Hippocampal formation (tissue), 2 donors: ENCODE results near the gene ELF2.
"Not testable (repeated sequence)": the region's sequence is repeated elsewhere in the genome, so short reads cannot be mapped to it uniquely, and the experiment has no call there.

Experiments used
- DNase-seq, 2 donors: peaks; one replicate each; lab custom pipeline; 2025; lab: John Stamatoyannopoulos, UW

The ELF2 gene

DNA sequence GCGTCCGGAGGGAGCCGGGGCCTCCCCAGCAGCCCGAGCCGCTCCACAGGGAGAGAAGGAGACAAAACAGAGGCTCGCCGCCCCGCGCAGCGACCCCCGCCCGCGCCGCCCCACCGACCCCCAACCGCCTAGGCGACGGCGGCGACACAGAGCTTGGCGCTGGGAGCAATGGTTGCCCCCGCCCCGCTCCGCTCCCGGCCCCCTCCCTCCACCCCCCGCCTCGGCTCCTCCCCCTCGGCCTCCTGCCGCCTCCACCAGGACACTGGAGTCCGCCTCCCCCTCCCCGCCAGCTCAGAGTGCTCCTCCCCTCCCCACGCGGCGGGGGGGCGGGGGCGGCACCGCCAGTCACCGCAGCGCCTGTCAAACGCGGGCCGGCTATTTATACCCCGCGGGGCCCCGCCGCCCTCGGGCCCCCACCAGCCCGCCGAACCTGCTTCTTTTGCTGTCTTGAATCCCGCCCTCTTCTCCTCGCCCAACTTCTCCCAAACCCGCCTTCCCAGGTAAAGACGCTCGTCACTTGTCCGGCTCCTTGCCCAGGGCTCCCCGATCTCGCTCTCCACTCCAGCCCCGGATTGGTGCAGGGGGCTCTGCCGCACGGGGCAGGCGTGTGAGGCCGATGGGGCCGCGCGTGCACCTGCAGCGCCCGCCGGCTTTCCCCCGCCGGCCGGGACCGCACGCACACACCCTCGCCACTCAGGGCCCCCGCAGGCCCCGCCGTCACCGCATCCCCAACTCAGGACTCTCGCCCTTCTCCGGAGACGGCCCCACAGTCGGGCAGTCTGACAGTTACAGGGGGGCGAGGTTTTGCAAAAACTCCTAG is at the start of gene ELF2:
Gene ELF2, minus strand, starts transcription at position 170 of the 820 bp plus-strand sequence. CDS start 39,517 bp downstream, outside the sequence.
- DNase-seq, result peak; percentile 90 to 94

DNA sequence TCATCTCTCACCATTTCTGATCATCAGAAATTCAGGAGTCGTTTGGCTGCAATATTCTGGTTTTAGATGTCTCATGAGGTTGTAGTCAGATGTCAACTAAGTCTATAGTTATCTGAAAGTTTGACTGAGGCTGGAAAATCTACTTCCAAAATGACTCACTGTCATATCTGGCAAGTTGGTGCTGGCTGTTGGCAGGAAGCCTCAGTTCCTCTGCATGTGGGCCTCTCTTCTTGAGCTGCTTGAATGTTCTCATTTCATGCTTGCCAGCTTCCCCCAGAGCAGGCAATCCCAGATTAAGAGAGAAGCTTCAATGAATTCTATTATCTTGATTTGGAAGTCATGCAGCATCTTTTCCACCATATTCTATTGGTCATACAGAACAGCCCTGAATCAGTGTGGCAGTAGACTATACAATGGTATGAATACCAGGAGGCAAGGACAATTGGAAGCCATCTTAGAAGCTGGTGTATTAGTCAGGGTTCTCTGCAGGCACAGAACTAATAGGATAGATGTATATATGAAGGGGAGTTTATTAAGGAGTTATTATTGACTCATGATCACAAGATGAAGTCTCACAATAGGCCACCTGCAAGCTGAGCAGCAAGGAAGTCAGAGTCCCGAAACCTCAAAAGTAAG is 46.8 kb upstream of the ELF2 start:
- DNase-seq, result peak in 1 of 2 donors; percentile 29

GRCh38 chr4:139222215-139222614 is 45.2 kb upstream of the ELF2 start:
- no peak for DNase-seq

GRCh38 chr4:139221687-139222086 is 44.7 kb upstream of the ELF2 start:
- DNase-seq, result no peak

DNA sequence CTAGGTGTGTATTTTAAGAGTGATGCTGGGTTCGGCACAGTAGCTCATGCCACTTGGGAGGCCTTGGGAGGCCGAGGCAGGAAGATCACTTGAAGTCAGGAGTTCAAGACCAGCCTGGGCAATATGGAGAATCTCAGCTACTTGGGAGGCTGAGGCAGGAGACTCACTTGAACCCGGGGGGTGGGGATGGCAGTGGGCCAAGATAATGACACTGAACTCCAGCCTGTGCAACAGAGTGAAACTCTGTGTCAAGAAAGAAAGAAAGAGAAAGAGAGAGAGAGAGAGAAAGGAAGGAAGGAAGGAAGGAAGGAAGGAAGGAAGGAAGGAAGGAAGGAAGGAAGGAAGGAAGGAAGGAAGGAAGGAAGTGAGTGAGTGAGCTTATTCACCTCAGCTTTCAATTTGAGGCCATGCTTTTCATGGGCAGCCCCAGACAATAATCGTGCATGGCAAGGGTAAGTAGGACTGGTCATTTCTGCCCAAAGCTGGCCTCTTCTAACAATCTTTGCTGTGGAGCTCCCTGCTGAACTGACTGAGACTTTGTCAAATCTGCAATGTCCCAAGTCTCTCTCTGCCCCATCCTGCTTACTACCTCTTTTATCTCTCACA is 42.5 kb upstream of the ELF2 start:
- DNase-seq, result no peak

DNA sequence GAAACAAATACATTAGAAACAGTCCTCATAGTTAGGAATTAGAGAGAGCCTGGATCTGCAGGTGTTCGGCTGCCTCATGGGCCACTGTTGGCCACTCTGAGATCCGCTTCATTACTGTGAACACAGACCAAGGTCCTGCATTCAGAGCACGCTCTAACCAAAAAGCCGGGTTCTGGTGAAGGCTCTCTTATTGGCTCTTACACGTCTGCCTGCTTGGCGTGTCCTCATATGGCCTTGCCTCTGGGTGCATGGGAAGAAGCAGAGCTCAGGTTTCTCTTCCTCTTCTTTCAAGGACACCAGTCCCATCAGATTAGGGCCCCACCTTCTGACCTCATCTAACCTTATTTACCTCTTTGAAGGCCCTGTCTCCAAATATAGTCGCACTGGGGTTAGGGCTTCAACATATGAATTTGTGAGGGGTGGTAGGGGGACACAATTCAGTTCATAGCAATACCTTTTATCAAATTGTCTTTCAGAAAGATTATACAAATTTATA is 37.1 kb upstream of the ELF2 start:
- no peak for DNase-seq

DNA sequence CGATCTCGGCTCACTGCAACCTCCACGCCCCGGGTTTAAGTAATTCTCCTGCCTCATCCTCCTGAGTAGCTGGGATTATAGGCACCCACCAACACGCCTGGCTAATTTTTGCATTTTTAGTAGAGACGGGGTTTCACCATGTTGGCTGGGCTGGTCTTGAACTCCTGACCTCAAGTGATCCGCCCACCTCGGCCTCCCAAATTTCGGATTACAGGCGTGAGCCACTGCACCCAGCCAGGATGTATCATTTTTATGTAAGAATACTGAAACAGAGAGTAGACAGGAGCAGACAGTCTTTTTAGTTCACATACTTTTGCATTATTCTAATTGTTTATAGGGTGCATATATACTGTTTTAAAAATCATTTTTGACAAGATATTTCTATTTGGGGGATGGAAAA is 36.6 kb upstream of the ELF2 start:
- DNase-seq, result not testable (repeated sequence)

GRCh38 chr4:139212900-139213299 is 35.9 kb upstream of the ELF2 start:
- no peak for DNase-seq

DNA sequence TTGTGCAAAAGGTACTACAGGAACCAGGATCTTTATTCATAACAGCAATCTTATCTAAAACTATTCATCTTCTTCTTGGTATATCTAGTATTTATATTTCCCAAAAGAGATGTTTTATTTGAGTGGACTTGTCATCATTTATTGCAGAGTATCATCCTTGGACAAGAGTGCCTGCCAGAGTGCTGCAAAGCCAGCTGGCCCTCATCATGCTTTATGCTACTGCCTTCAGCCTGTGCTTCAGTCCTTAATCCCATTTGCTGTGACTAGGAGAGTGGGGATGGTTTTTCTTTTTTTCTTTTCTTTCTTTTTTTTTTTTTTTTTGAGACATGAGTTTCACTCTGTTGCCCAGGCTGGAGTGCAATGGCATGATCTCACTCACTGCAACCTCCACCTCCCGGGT is 33.5 kb upstream of the ELF2 start:
- no peak for DNase-seq

DNA sequence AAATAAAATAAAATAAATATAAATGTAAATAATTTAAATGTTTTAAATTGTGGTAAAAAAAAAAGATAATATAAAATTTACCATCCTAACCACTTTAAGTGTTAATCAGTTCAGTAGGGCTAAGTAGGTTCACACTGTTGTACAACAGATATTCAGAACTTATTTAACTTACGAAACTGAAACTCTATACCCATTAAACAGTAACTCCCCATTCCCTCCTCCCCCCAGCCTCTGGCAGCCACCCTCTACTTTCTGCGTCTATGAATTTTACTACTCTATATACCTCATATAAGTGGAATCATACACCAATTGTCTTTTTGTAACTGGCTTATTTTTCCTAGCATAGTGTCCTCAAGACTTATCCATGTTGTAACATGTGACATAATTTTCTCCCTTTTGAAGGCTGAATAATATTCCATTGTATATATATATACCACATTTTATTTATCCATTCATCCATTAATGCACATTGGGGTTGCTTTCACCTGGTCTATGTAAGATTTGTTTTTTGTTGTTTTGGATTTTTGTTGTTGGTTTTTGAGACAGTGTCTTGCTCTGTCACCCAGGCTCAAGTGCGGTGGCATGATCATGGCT is 32.5 kb upstream of the ELF2 start:
- no peak for DNase-seq

GRCh38 chr4:139208404-139208945 is 31.5 kb upstream of the ELF2 start:
- DNase-seq, result no peak

DNA sequence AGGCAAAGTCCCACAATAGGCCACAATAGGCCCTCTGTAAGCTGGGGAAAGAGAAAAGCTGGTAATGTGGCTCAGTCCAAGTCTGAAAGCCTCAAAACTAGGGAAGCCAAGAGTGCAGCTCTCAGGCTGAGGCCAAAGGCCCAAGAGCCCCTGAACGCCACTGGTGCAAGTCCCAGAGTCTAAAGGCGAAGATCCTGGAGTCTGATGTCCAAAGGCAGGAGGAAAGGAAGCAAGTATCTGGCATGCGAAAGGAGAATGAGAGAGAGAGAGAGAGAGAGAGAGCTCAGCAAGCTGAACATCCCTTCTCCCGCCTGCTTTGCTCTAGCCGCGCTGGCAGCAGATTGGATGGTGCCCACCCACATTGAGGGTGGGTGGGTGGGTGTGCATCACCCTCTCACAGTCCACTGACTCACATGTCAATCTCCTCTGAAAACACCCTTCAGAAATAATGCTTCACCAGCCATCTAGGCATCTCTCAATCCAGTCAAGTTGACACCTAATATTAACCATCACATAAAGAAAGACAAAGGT is 30.9 kb upstream of the ELF2 start:
- DNase-seq, result no peak

GRCh38 chr4:139207247-139207646 is 30.2 kb upstream of the ELF2 start:
- DNase-seq, result no peak

DNA sequence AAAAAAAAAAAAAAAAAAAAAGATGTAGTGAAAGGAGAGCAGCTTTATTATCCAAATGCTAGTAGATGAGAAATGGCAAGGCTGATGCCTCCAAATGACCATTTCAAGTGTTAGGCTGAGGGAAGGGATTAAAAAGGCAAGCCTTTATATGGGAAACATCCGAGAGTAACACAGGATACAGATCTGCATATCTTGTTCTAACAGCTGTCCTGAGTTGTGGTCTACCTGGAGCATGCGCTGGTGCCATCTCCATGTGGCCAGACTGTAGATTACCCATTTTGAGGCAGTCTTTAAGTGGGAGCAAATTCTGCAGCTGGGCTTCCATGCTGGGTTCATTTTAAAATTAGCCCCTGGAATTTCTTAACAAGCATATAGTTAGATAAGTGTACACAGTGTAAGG is 26.0 kb upstream of the ELF2 start:
- DNase-seq, result no peak

- DNase-seq, result no peak
Observed at GRCh38 chr4:139200506-139200905, 23.5 kb upstream of the ELF2 start.

GRCh38 chr4:139200102-139200501 is 23.1 kb upstream of the ELF2 start:
- no peak for DNase-seq

GRCh38 chr4:139197214-139197613 is 20.2 kb upstream of the ELF2 start:
- DNase-seq, result not testable (repeated sequence)

GRCh38 chr4:139196462-139196861 is 19.4 kb upstream of the ELF2 start:
- DNase-seq, result no peak

GRCh38 chr4:139191373-139191772 is 14.4 kb upstream of the ELF2 start:
- no peak for DNase-seq

DNA sequence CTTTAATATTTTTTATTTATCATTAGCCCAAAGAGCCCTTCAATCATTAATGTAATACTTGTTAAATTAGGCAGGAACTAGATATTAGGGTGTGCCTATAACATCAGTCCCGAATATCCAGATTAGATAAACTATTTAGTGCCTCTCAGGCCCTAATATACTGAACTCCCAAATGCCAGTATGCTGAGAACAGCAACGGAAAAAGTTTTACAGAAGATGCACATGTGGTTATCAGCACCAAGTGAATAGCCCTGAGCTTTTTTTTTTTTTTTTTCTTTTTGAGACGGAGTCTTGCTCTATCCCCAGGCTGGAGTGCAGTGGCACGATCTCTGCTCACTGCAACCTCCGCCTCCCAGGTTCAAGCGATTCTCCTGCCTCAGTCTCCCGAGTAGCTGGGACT is 13.0 kb upstream of the ELF2 start:
- DNase-seq, result no peak

- no peak for DNase-seq
Observed at GRCh38 chr4:139189417-139189749, 12.4 kb upstream of the ELF2 start.
